H9 (cell line): ENCODE measurements around the gene PTPRN2. TPM values are rescaled to one million over a fixed set of nuclear protein-coding genes. Genes with fewer than 3 reads are reported as not detected.
A peak's percentile ranks its signal among the peaks of the same experiment; 100 is the strongest.
"Not testable (repeated sequence)": the region's sequence is repeated elsewhere in the genome, so short reads cannot be mapped to it uniquely, and the experiment has no call there.

Source experiments
- DNase-seq: peaks from one replicate; pipeline ENCODE4 v3.0.0-alpha.2; 2017
- H2AFZ ChIP-seq: one replicate; pipeline ENCODE4 v1.6.1; 2013; ENCODE audit warnings: mild to moderate bottlenecking, low read length, control low read depth, moderate library complexity
- H2AK5ac ChIP-seq: 2 replicates; pipeline ENCODE4 v1.6.1; 2013; ENCODE audit warnings: low read length, control low read depth, mixed read lengths; ENCODE audit not compliant: insufficient read length
- H2BK120ac ChIP-seq: one replicate; pipeline ENCODE4 v1.6.1; 2013; ENCODE audit warnings: low read depth, mild to moderate bottlenecking, low read length, control low read depth, inconsistent platforms; ENCODE audit not compliant: poor library complexity, severe bottlenecking
- H2BK12ac ChIP-seq: 2 replicates; pipeline ENCODE4 v1.6.1; 2013; ENCODE audit warnings: low read length, control low read depth, mixed read lengths, low read depth; ENCODE audit not compliant: insufficient read length
- H2BK15ac ChIP-seq: 2 replicates; pipeline ENCODE4 v1.6.1; 2013; ENCODE audit warnings: low read depth, low read length, control low read depth
- H2BK20ac ChIP-seq: one replicate; pipeline ENCODE4 v1.6.1; 2013; ENCODE audit warnings: low read depth, mild to moderate bottlenecking, low read length, control low read depth, inconsistent platforms; ENCODE audit not compliant: poor library complexity, severe bottlenecking
- H2BK5ac ChIP-seq: 2 replicates; pipeline ENCODE4 v1.6.1; 2013; ENCODE audit warnings: low read length, control low read depth, mixed read lengths; ENCODE audit not compliant: insufficient read length
- H3K14ac ChIP-seq: 2 replicates; pipeline ENCODE4 v1.6.1; 2013; ENCODE audit warnings: low read length, control low read depth; ENCODE audit not compliant: insufficient read depth
- H3K18ac ChIP-seq: 2 replicates; pipeline ENCODE4 v1.6.1; 2013; ENCODE audit warnings: low read depth, mild to moderate bottlenecking, mixed read lengths, low read length, control low read depth; ENCODE audit not compliant: insufficient read length
- H3K23ac ChIP-seq: 2 replicates; pipeline ENCODE4 v1.6.1; 2013; ENCODE audit warnings: low read length, control low read depth, mixed read lengths, low read depth; ENCODE audit not compliant: insufficient read length
- H3K23me2 ChIP-seq: 2 replicates; pipeline ENCODE4 v1.6.1; 2013; ENCODE audit warnings: low read depth, mild to moderate bottlenecking, mixed read lengths, low read length, control low read depth; ENCODE audit not compliant: insufficient read length, poor library complexity, severe bottlenecking
- H3K27ac ChIP-seq: 2 replicates; pipeline ENCODE4 v1.5.1; 2013; ENCODE audit warnings: low read length, control low read depth, mixed read lengths, low read depth; ENCODE audit not compliant: insufficient read length
- H3K27me3 ChIP-seq: 2 replicates; pipeline ENCODE4 v1.6.1; 2013; ENCODE audit warnings: low read length, control low read depth, inconsistent platforms; ENCODE audit not compliant: insufficient read depth
- H3K4ac ChIP-seq: 2 replicates; pipeline ENCODE4 v1.6.1; 2013; ENCODE audit warnings: low read depth, mild to moderate bottlenecking, control low read depth, inconsistent platforms, low read length, moderate library complexity
- H3K4me1 ChIP-seq: 2 replicates; pipeline ENCODE4 v1.6.1; 2013; ENCODE audit warnings: low read length, control low read depth, inconsistent platforms; ENCODE audit not compliant: insufficient read depth
- H3K4me2 ChIP-seq: 2 replicates; pipeline ENCODE4 v1.6.1; 2013; ENCODE audit warnings: low read length, control low read depth, mixed read lengths; ENCODE audit not compliant: insufficient read length, insufficient read depth
- H3K56ac ChIP-seq: 2 replicates; pipeline ENCODE4 v1.6.1; 2013; ENCODE audit warnings: low read depth, mild to moderate bottlenecking, mixed read lengths, low read length, control low read depth; ENCODE audit not compliant: insufficient read length
- H3K79me1 ChIP-seq: 2 replicates; pipeline ENCODE4 v1.6.1; 2013; ENCODE audit warnings: low read depth, mild to moderate bottlenecking, moderate library complexity, low read length, control low read depth, inconsistent platforms; ENCODE audit not compliant: insufficient read depth, poor library complexity, severe bottlenecking
- H3K79me2 ChIP-seq: 2 replicates; pipeline ENCODE4 v1.6.1; 2013; ENCODE audit warnings: low read length, control low read depth, inconsistent platforms; ENCODE audit not compliant: insufficient read depth
- H3K9ac ChIP-seq: 2 replicates; pipeline ENCODE4 v1.6.1; 2013; ENCODE audit warnings: low read length, control low read depth, mixed read lengths; ENCODE audit not compliant: insufficient read length; ENCODE audit errors: extremely low read depth
- H3K9me3 ChIP-seq: one replicate; pipeline ENCODE4 v1.6.1; 2013; ENCODE audit warnings: low read depth, low read length, inconsistent platforms; ENCODE audit not compliant: control insufficient read depth
- H3T11ph ChIP-seq: one replicate; pipeline ENCODE4 v1.6.1; 2013; ENCODE audit warnings: mild to moderate bottlenecking, low read length, control low read depth, inconsistent platforms
- H4K20me1 ChIP-seq: one replicate; pipeline ENCODE4 v1.6.1; 2013; ENCODE audit not compliant: control insufficient read depth, insufficient read length, insufficient read depth
- H4K5ac ChIP-seq: 2 replicates; pipeline ENCODE4 v1.6.1; 2013; ENCODE audit warnings: low read depth, mild to moderate bottlenecking, mixed read lengths, low read length, control low read depth; ENCODE audit not compliant: insufficient read length
- H4K8ac ChIP-seq: replicated peaks from 2 replicates; pipeline ENCODE4 v1.6.1; 2013; ENCODE audit warnings: low read length, control low read depth, mixed read lengths, low read depth; ENCODE audit not compliant: insufficient read length
- H4K91ac ChIP-seq: 2 replicates; pipeline ENCODE4 v1.6.1; 2013; ENCODE audit warnings: low read depth, mild to moderate bottlenecking, moderate library complexity, mixed read lengths, low read length, control low read depth; ENCODE audit not compliant: insufficient read length
- H3K27ac Mint-ChIP-seq, 3 experiments: 2 replicates in 2 of 3; 3 replicates in 1 of 3; pipeline ENCODE4 v1.8.0; 2020 to 2021; ENCODE audit warnings: mixed read lengths in 3 of 3, mild to moderate bottlenecking in 1 of 3, moderate library complexity in 1 of 3
- H3K27me3 Mint-ChIP-seq: 2 replicates; pipeline ENCODE4 v1.8.0; 2021; ENCODE audit warnings: low read depth, mild to moderate bottlenecking, moderate library complexity, mixed read lengths
- H3K36me3 Mint-ChIP-seq, 3 experiments: 2 replicates in 2 of 3; 3 replicates in 1 of 3; pipeline ENCODE4 v1.8.0; 2020 to 2021; ENCODE audit warnings: low read depth in 3 of 3, mixed read lengths in 3 of 3; ENCODE audit not compliant: insufficient read depth in 1 of 3
- H3K4me1 Mint-ChIP-seq, 2 experiments: 2 replicates each; pipeline ENCODE4 v1.8.0; 2020; ENCODE audit warnings: mixed read lengths in 2 of 2
- H3K4me3 Mint-ChIP-seq, 2 experiments: 2 replicates in 1 of 2; 3 replicates in 1 of 2; pipeline ENCODE4 v1.8.0; 2020 to 2021; ENCODE audit warnings: mild to moderate bottlenecking in 2 of 2, mixed read lengths in 2 of 2, moderate library complexity in 1 of 2
- H3K9me3 Mint-ChIP-seq, 2 experiments: 2 replicates in 1 of 2; 3 replicates in 1 of 2; pipeline ENCODE4 v1.8.0; 2020; ENCODE audit warnings: mild to moderate bottlenecking in 2 of 2, mixed read lengths in 2 of 2, moderate library complexity in 1 of 2
- WGBS: extraction: QIAGEN DNeasy Blood & Tissue Kit; methylation state at CpG from one replicate; pipeline ENCODE4 v1.1.7; 2013; ENCODE audit warnings: missing lambda C conversion rate, low lambda C conversion rate, mixed read lengths; ENCODE audit not compliant: insufficient read length; ENCODE audit errors: extremely low coverage; 5-methylcytosine and 5-hydroxymethylcytosine counted together
- total RNA-seq: library from RNA; stranded (reverse); gene quantifications from 2 replicates; pipeline ENCODE4 v1.2.1, GENCODE V29; 2021
- TF ChIP-seq, protein P1 (sequence below): fragments of 200-600 bp; sonication (generic); conservative IDR thresholded peaks from 3 replicates; pipeline ENCODE4 v1.8.0; 2021; ENCODE audit warnings: antibody characterized with exemption, mild to moderate bottlenecking

PTPRN2 gene
- total RNA-seq, 1 experiment from 2014 or later = 5.2 TPM

DNA sequence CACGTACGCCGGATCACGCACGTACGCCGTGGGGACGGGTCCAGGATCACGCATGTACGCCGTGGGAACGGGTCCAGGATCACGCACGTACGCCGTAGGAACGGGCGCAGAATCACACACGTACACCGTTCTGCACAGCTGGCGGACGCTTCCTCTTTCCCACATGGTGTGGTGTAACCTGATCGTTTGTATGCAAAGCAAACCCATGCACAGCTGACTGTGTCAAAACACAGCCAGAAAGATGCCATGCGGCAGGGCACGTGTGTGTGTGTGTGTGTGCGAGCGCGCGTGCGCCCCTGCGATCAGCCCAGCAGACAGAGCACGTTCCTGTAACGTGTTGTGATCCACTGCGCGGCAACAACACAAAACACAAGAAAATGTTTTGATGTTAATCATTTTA lies 677.2 kb downstream of the PTPRN2 start:
- no CpG with 5 or more reads among the region's 35 CpGs for WGBS
- H3K4me2 ChIP-seq = no peak overlapping the region
- Mint-ChIP-seq H3K9me3 (peaks cover 18 to 22% of the 10 kb centered on the region in 2 experiments), H3K36me3 (peaks cover 4 to 13% (median 4%) of the 10 kb centered on the region in 3 experiments; a peak in 5 of 7 replicates), H3K4me1 (peaks cover 9 to 11% of the 10 kb centered on the region in 2 experiments), H3K27ac (no peak overlapping the region), H3K27me3 (peaks cover 2% of the 10 kb centered on the region; the same call in 1 of the 2 replicates), H3K4me3 (no peak overlapping the region; a peak in 1 of 5 replicates)
- no peaks in the 10 kb centered on the region for H4K20me1 ChIP-seq
- DNase-seq = no peak
- peaks cover 4% of the 10 kb centered on the region; the same call in 1 of the 2 replicates for H3K4me1 ChIP-seq
- H4K8ac ChIP-seq = peak overlapping the region; percentile 19
- H2AK5ac ChIP-seq = no peak overlapping the region
- H3K9me3 ChIP-seq = peaks cover 5% of the 10 kb centered on the region
- no peaks in the 10 kb centered on the region for H3K79me1 ChIP-seq
- H4K5ac ChIP-seq = no peak overlapping the region
- no peak overlapping the region for H2AFZ ChIP-seq
- H3K56ac ChIP-seq = no peak overlapping the region
- H3K4ac ChIP-seq = no peak overlapping the region
- TF ChIP-seq, protein P1, sequence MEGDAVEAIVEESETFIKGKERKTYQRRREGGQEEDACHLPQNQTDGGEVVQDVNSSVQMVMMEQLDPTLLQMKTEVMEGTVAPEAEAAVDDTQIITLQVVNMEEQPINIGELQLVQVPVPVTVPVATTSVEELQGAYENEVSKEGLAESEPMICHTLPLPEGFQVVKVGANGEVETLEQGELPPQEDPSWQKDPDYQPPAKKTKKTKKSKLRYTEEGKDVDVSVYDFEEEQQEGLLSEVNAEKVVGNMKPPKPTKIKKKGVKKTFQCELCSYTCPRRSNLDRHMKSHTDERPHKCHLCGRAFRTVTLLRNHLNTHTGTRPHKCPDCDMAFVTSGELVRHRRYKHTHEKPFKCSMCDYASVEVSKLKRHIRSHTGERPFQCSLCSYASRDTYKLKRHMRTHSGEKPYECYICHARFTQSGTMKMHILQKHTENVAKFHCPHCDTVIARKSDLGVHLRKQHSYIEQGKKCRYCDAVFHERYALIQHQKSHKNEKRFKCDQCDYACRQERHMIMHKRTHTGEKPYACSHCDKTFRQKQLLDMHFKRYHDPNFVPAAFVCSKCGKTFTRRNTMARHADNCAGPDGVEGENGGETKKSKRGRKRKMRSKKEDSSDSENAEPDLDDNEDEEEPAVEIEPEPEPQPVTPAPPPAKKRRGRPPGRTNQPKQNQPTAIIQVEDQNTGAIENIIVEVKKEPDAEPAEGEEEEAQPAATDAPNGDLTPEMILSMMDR = no peak
- no peak overlapping the region for H2BK15ac ChIP-seq
- no peak overlapping the region for H3K9ac ChIP-seq
- H3K18ac ChIP-seq = no peak overlapping the region
- H2BK12ac ChIP-seq = no peak overlapping the region
- H3K23me2 ChIP-seq = no peaks in the 10 kb centered on the region
- no peak overlapping the region for H2BK20ac ChIP-seq
- no peak overlapping the region for H3K23ac ChIP-seq
- H3K14ac ChIP-seq = no peak overlapping the region
- H3K27ac ChIP-seq = no peak overlapping the region
- no peak overlapping the region for H3T11ph ChIP-seq
- H3K27me3 ChIP-seq = no peaks in the 10 kb centered on the region
- H2BK120ac ChIP-seq = no peak overlapping the region
- no peak overlapping the region for H2BK5ac ChIP-seq
- H3K79me2 ChIP-seq = no peaks in the 10 kb centered on the region
- no peak overlapping the region for H4K91ac ChIP-seq

DNA sequence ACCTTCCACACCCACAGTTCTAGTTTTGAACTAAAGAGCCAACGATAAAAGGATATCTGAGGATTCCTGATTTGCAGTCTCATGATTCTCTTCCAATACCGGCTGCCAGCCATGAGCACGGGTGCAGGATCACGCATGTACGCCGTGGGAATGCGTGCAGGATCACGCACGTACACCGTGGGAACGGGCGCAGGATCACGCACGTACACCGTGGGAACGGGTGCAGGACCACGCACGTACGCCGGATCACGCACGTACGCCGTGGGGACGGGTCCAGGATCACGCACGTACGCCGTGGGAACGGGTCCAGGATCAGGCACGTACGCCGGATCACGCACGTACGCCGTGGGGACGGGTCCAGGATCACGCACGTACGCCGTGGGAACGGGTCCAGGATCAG lies 677.6 kb downstream of the PTPRN2 start:
- H3K4me3 Mint-ChIP-seq, H2AFZ ChIP-seq, H3K9ac ChIP-seq, H2BK12ac ChIP-seq, H3K23me2 ChIP-seq, H3K4me2 ChIP-seq, H2BK120ac ChIP-seq, H3K79me1 ChIP-seq, H3K56ac ChIP-seq, H2BK5ac ChIP-seq, DNase-seq, H4K91ac ChIP-seq, H3T11ph ChIP-seq, H4K20me1 ChIP-seq, H2BK15ac ChIP-seq, H3K27ac Mint-ChIP-seq, H3K23ac ChIP-seq, H3K18ac ChIP-seq, H3K9me3 ChIP-seq, H2AK5ac ChIP-seq, H3K14ac ChIP-seq, H3K27me3 Mint-ChIP-seq, H3K36me3 Mint-ChIP-seq, H2BK20ac ChIP-seq, H3K4ac ChIP-seq, H3K27ac ChIP-seq, H3K4me1 ChIP-seq, H3K27me3 ChIP-seq, H3K79me2 ChIP-seq: not testable (repeated sequence)
- WGBS = no CpG with 5 or more reads among the region's 43 CpGs
- Mint-ChIP-seq H3K9me3 (peaks cover 14 to 18% of the 10 kb centered on the region in 2 experiments), H3K4me1 (peaks cover 13 to 14% of the 10 kb centered on the region in 2 experiments)
- Histone ChIP-seq H4K8ac (peak overlapping the region; percentile 19), H4K5ac (peak overlapping the region; percentile 22)
